COLO829 (cell line): ENCODE data around the gene ZNF618.
"Not testable (repeated sequence)": the region's sequence is repeated elsewhere in the genome, so short reads cannot be mapped to it uniquely, and the experiment has no call there.

ENCODE experiments used
- DNase-seq: peaks from one replicate; pipeline ENCODE4 v3.0.0; 2012; ENCODE audit warnings: low spot score

The ZNF618 gene

GRCh38 chr9:113989017-113989713 is 113.1 kb downstream of the ZNF618 start:
- no peak for DNase-seq

- no peak for DNase-seq
Observed at GRCh38 chr9:113989714-113990569, 113.8 kb downstream of the ZNF618 start.

GRCh38 chr9:113990570-113990907 is 114.4 kb downstream of the ZNF618 start:
- DNase-seq, result no peak

- DNase-seq, result no peak
Observed at GRCh38 chr9:113990975-113991471, 114.9 kb downstream of the ZNF618 start.

- DNase-seq, result no peak
Observed at GRCh38 chr9:113991714-113992113, 115.6 kb downstream of the ZNF618 start.

GRCh38 chr9:113992276-113992951 is 116.3 kb downstream of the ZNF618 start:
- DNase-seq, result no peak

GRCh38 chr9:113992994-113993393 is 116.9 kb downstream of the ZNF618 start:
- no peak for DNase-seq

GRCh38 chr9:113993838-113994540 is 117.9 kb downstream of the ZNF618 start:
- DNase-seq, result no peak

- no peak for DNase-seq
Observed at GRCh38 chr9:113995401-113995800, 119.3 kb downstream of the ZNF618 start.

GRCh38 chr9:113995963-113996362 is 119.9 kb downstream of the ZNF618 start:
- DNase-seq, result no peak

GRCh38 chr9:113996531-113997001 is 120.5 kb downstream of the ZNF618 start:
- DNase-seq, result no peak

- not testable (repeated sequence) for DNase-seq
Observed at GRCh38 chr9:113997064-113997463, 121.0 kb downstream of the ZNF618 start.

GRCh38 chr9:113997610-113998009 is 121.5 kb downstream of the ZNF618 start:
- no peak for DNase-seq

- no peak for DNase-seq
Observed at GRCh38 chr9:113998114-113998513, 122.0 kb downstream of the ZNF618 start.

GRCh38 chr9:113998525-113999255 is 122.6 kb downstream of the ZNF618 start:
- DNase-seq, result no peak

GRCh38 chr9:113999256-114000062 is 123.3 kb downstream of the ZNF618 start:
- no peak for DNase-seq

GRCh38 chr9:114000063-114000454 is 124.0 kb downstream of the ZNF618 start:
- no peak for DNase-seq

GRCh38 chr9:114000671-114001409 is 124.7 kb downstream of the ZNF618 start:
- no peak for DNase-seq

GRCh38 chr9:114001410-114001685 is 125.2 kb downstream of the ZNF618 start:
- DNase-seq, result no peak

- DNase-seq, result no peak
Observed at GRCh38 chr9:114001794-114002261, 125.7 kb downstream of the ZNF618 start.
